HL-60/S4 treated with phorbol 12-myristate 13-acetate at 8.2 ng/mL for 4 days and 3 days (cell line): ENCODE data around the gene TSKU.

Source experiments
- in situ Hi-C: fragments of 300-500 bp; cut with MboI; formaldehyde crosslinking; loops from 2 replicates; pipeline ENCODE4 v1.15.0; 2022; ENCODE audit warnings: low sequenced_read_pairs

The TSKU gene

GRCh38 chr11:76799066-76799804 is 16.1 kb downstream of the TSKU start:
- in situ Hi-C loops: no loop called here

GRCh38 chr11:76800466-76801200 is 17.5 kb downstream of the TSKU start:
- in situ Hi-C loops: no loop called here

- in situ Hi-C loops: no loop called here
These were observed 18.1 kb downstream of the TSKU start for GRCh38 chr11:76801225-76801624.

- in situ Hi-C loops: no loop called here
These were observed 18.6 kb downstream of the TSKU start for GRCh38 chr11:76801736-76802135.

GRCh38 chr11:76802151-76802550 is 19.0 kb downstream of the TSKU start:
- in situ Hi-C loops: no loop called here

- in situ Hi-C loops: no loop called here
These were observed 19.5 kb downstream of the TSKU start for GRCh38 chr11:76802621-76803020.

GRCh38 chr11:76803023-76803422 is 19.9 kb downstream of the TSKU start:
- in situ Hi-C loops: no loop called here

GRCh38 chr11:76803811-76804600 is 20.9 kb downstream of the TSKU start:
- in situ Hi-C loops: no loop called here

GRCh38 chr11:76805206-76805913 is 22.2 kb downstream of the TSKU start:
- in situ Hi-C loops: no loop called here

GRCh38 chr11:76806131-76806530 is 23.0 kb downstream of the TSKU start:
- in situ Hi-C loops: no loop called here

- in situ Hi-C loops: no loop called here
These were observed 23.6 kb downstream of the TSKU start for GRCh38 chr11:76806608-76807205.

GRCh38 chr11:76807206-76807875 is 24.2 kb downstream of the TSKU start:
- in situ Hi-C loops: no loop called here

GRCh38 chr11:76808171-76808570 is 25.0 kb downstream of the TSKU start:
- in situ Hi-C loops: no loop called here

- in situ Hi-C loops: no loop called here
These were observed 25.8 kb downstream of the TSKU start for GRCh38 chr11:76808996-76809395.

GRCh38 chr11:76810151-76810853 is 27.1 kb downstream of the TSKU start:
- in situ Hi-C loops: loop anchor here (10.0 kb wide), 1 partner anchor 104 kb away; no protein-coding TSS in a partner anchor

- in situ Hi-C loops: loop anchor here (10.0 kb wide), 1 partner anchor 104 kb away; no protein-coding TSS in a partner anchor
These were observed 28.1 kb downstream of the TSKU start for GRCh38 chr11:76811259-76811658.

GRCh38 chr11:76814414-76814813 is 31.3 kb downstream of the TSKU start:
- in situ Hi-C loops: loop anchor here (10.0 kb wide), 1 partner anchor 100 kb away; no protein-coding TSS in a partner anchor

GRCh38 chr11:76815678-76816077 is 32.5 kb downstream of the TSKU start:
- in situ Hi-C loops: loop anchor here (10.0 kb wide), 1 partner anchor 99 kb away; no protein-coding TSS in a partner anchor

- in situ Hi-C loops: no loop called here
These were observed 37.0 kb downstream of the TSKU start for GRCh38 chr11:76820184-76820566.
